Loucy (cell line): Measurements from ENCODE around the gene MYL12B.

Experiments used
- H2AFZ ChIP-seq: fragments of 200-600 bp; sonication (generic); 2 replicates; pipeline ENCODE4 v1.6.0; 2016; ENCODE audit warnings: antibody characterized with exemption, mild to moderate bottlenecking, low read length, moderate library complexity
- H3F3A ChIP-seq: fragments of 200-600 bp; 2 replicates; pipeline ENCODE4 v1.6.0; 2016; ENCODE audit warnings: antibody characterized with exemption, low read depth, mild to moderate bottlenecking
- H3K27me3 ChIP-seq: fragments of 200-600 bp; sonication (generic); 2 replicates; pipeline ENCODE4 v1.6.1; 2014; ENCODE audit warnings: low read length, mild to moderate bottlenecking; ENCODE audit not compliant: insufficient read depth, poor library complexity, severe bottlenecking
- H3K36me3 ChIP-seq: fragments of 200-600 bp; sonication (generic); 2 replicates; pipeline ENCODE4 v1.6.1; 2016; ENCODE audit warnings: low read length; ENCODE audit not compliant: insufficient read depth
- H3K4me1 ChIP-seq: fragments of 200-600 bp; sonication (generic); 2 replicates; pipeline ENCODE4 v1.5.1; 2014; ENCODE audit warnings: low read length, mild to moderate bottlenecking; ENCODE audit not compliant: insufficient read depth, poor library complexity, severe bottlenecking
- H3K4me2 ChIP-seq: fragments of 200-600 bp; sonication (generic); 2 replicates; pipeline ENCODE4 v1.6.0; 2014; ENCODE audit warnings: antibody characterized with exemption, low read length, low read depth, mild to moderate bottlenecking; ENCODE audit not compliant: poor library complexity, severe bottlenecking
- H3K4me3 ChIP-seq: fragments of 200-600 bp; sonication (generic); 2 replicates; pipeline ENCODE4 v1.5.1; 2014; ENCODE audit warnings: low read length, mild to moderate bottlenecking, mixed read lengths; ENCODE audit not compliant: poor library complexity, severe bottlenecking
- H3K79me2 ChIP-seq: fragments of 200-600 bp; sonication (generic); 2 replicates; pipeline ENCODE4 v1.6.1; 2014; ENCODE audit warnings: low read length; ENCODE audit not compliant: insufficient read depth
- H3K9ac ChIP-seq: fragments of 200-600 bp; sonication (generic); 2 replicates; pipeline ENCODE4 v1.6.0; 2014; ENCODE audit warnings: mild to moderate bottlenecking, low read depth, low read length, moderate library complexity; ENCODE audit not compliant: poor library complexity, severe bottlenecking
- H3K9me2 ChIP-seq: fragments of 200-600 bp; sonication (generic); replicated peaks from 2 replicates; pipeline ENCODE4 v1.6.1; 2016; ENCODE audit warnings: low read depth, low read length, mixed read lengths
- H3K9me3 ChIP-seq: fragments of 200-600 bp; sonication (generic); 2 replicates; pipeline ENCODE4 v1.6.1; 2014; ENCODE audit warnings: mild to moderate bottlenecking, antibody characterized with exemption, low read length, low read depth; ENCODE audit not compliant: insufficient read depth
- H4K20me1 ChIP-seq: fragments of 200-600 bp; sonication (generic); 2 replicates; pipeline ENCODE4 v1.6.0; 2014; ENCODE audit warnings: antibody characterized with exemption, low read length, mild to moderate bottlenecking; ENCODE audit not compliant: insufficient read depth, poor library complexity, severe bottlenecking
- CTCF ChIP-seq: fragments of 200-600 bp; sonication (generic); conservative IDR thresholded peaks from 2 replicates; pipeline ENCODE4 v1.5.1; 2014; ENCODE audit warnings: mild to moderate bottlenecking, antibody characterized with exemption, low read length
- EZH2phosphoT487 ChIP-seq: fragments of 200-600 bp; IDR thresholded peaks from 2 replicates; pipeline ENCODE4 v1.6.1; 2018; ENCODE audit warnings: antibody characterized with exemption, mild to moderate bottlenecking, moderate library complexity, borderline replicate concordance

MYL12B gene

DNA sequence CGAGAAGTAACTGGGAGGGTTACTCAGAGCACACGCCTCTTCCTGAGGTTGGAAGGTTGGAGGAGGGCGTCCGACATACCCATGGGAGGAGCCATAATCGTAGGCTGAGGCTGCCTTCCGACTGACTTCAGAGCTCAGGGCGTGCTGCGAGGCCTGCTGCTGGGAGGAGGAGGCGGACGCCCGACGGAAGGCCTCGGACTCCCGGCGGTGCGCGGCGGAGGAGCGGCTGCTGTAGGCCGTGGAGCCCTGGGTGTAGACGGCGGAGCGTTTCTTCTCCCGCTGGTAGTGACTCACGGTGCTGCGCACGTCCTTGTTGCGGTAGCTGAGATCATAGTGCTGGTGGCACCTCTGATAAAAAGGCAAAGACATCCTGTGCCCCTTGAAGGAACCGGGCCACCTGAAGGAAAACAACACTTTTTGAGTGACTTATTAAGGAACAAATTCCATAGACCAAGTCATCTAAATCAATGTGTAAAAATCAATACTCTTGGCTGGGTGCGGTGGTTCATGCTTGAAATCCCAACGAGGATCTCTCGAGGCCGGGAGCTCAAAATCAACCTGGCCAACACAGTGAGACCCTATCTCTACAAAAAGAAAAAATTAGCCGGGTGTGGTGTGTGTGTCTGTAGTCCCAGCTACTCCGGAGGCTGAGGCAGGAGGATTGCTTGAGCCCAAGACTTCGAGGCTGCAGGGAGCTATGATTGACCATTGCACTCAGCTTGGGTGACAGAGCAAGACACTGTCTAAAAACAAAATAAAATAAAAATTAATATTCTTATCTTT, 46.9 kb upstream of the MYL12B start:
- Histone ChIP-seq H3K4me3 (no peak overlapping the region), H3K9ac (no peak overlapping the region), H3K4me1 (peaks cover 28% of the 10 kb centered on the region), H3K9me2 (no peaks in the 10 kb centered on the region), H3K4me2 (no peak overlapping the region), H3K36me3 (no peaks in the 10 kb centered on the region), H3K79me2 (no peaks in the 10 kb centered on the region), H3K9me3 (no peaks in the 10 kb centered on the region), H2AFZ (no peak overlapping the region), H3K27me3 (no peaks in the 10 kb centered on the region), H3F3A (no peaks in the 10 kb centered on the region), H4K20me1 (no peaks in the 10 kb centered on the region)
- no peak for TF ChIP-seq EZH2phosphoT487
- TF ChIP-seq CTCF = no peak

GRCh38 chr18:3216987-3217386, 44.9 kb upstream of the MYL12B start:
- no peak overlapping the region for H3K4me3 ChIP-seq
- H3K79me2 ChIP-seq = no peaks in the 10 kb centered on the region
- H3K27me3 ChIP-seq = no peaks in the 10 kb centered on the region
- no peak overlapping the region for H3K4me2 ChIP-seq
- H2AFZ ChIP-seq = no peak overlapping the region
- no peaks in the 10 kb centered on the region for H3K9me2 ChIP-seq
- no peaks in the 10 kb centered on the region for H3K9me3 ChIP-seq
- H3K36me3 ChIP-seq = no peaks in the 10 kb centered on the region
- H3F3A ChIP-seq = no peaks in the 10 kb centered on the region
- TF ChIP-seq EZH2phosphoT487 = no peak
- TF ChIP-seq CTCF = no peak
- H3K4me1 ChIP-seq = peaks cover 26% of the 10 kb centered on the region
- no peaks in the 10 kb centered on the region for H4K20me1 ChIP-seq
- no peak overlapping the region for H3K9ac ChIP-seq

DNA sequence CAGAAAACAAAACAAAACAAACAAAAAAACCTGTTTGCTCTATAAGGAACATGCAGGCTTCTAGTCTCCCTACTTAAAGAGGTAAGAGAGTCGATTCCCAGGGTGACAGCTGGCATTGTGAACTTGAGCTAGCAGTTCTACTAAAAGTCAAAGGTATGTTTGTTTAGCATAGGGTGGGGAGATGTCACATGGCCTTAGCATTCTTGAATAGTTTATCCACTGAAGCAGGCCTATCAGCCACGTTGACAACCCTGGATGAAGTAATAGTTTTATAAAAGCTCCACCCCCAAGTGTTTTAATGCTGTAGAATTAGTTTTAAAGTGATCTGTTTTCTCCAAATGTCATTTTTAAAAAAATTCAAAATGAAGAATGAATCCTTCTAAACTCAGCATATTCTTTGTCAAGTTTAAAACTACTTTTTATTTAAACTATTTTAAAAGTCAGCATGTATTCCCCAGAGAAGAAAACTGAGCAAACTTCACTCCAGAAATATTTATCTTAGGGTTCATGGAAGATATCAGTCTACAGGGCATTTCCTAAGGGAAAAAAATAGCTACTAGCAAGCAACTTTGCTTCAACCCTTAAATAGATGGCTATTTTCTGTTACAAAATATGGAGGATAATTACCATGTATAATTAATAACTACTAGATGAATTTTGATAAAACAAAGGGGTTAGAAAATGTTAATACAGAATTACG, 43.8 kb upstream of the MYL12B start:
- Histone ChIP-seq H4K20me1 (no peaks in the 10 kb centered on the region), H3K9me3 (no peaks in the 10 kb centered on the region), H2AFZ (no peak overlapping the region), H3K27me3 (no peaks in the 10 kb centered on the region), H3K79me2 (no peaks in the 10 kb centered on the region), H3K9ac (no peak overlapping the region), H3K4me3 (no peak overlapping the region), H3F3A (no peaks in the 10 kb centered on the region), H3K9me2 (no peaks in the 10 kb centered on the region), H3K4me1 (peaks cover 17% of the 10 kb centered on the region), H3K4me2 (no peak overlapping the region), H3K36me3 (no peaks in the 10 kb centered on the region)
- TF ChIP-seq CTCF (no peak), EZH2phosphoT487 (no peak)
